GM10248 (cell line): ENCODE results near the gene CCDC18.
A peak's percentile ranks its signal among the peaks of the same experiment; 100 is the strongest.

ENCODE experiments used
- CTCF ChIA-PET: fragments of 300-600 bp; sonication (Branson Sonifier 250); formaldehyde crosslinking; extraction: SDS; loops from one replicate; lab custom pipeline; 2021; ENCODE audit warnings: antibody characterized with exemption; lab: Yijun Ruan, JAX
- POLR2A ChIA-PET: fragments of 350-650 bp; sonication (Branson Sonifier 250); formaldehyde crosslinking; extraction: SDS; loops from one replicate; lab custom pipeline; 2020; ENCODE audit warnings: antibody characterized with exemption; lab: Yijun Ruan, JAX
- DNase-seq: peaks from one replicate; pipeline ENCODE4 v3.0.0; 2012; ENCODE audit errors: extremely low spot score
- CTCF ChIP-seq: IDR thresholded peaks from 2 replicates; pipeline ENCODE4 v1.5.1; 2012; ENCODE audit warnings: mild to moderate bottlenecking, low read depth; ENCODE audit errors: extremely low read depth, missing control alignments, control extremely low read depth

The CCDC18 gene

GRCh38 chr1:93179886-93180722, 420 bp upstream of the CCDC18 start, which contains the start of gene TMED5:
Gene TMED5, minus strand, starts transcription at chr1:93180413. Its CDS starts 171 bp downstream, at chr1:93180242.
- POLR2A ChIA-PET, result interaction anchor here (0.6 kb wide), 1 partner anchor 91 kb away, joined by 4 read pairs; no protein-coding TSS in a partner anchor
- CTCF ChIA-PET, result no interaction called here
- no peak for TF ChIP-seq CTCF
- peak; percentile 90 for DNase-seq

- TF ChIP-seq CTCF, result no peak
- DNase-seq, result peak; percentile 12
- POLR2A ChIA-PET, result no interaction called here
- CTCF ChIA-PET, result no interaction called here
Measured at GRCh38 chr1:93186667-93187066, 6.1 kb downstream of the CCDC18 start.

GRCh38 chr1:93190432-93190831, 9.9 kb downstream of the CCDC18 start:
- ChIA-PET POLR2A (no interaction called here), CTCF (interaction anchor here (0.7 to 1.3 kb wide), 4 partner anchors 9 to 13 kb away, joined by 3 to 4 read pairs (median 4); no protein-coding TSS in a partner anchor)
- DNase-seq, result no peak
- no peak for TF ChIP-seq CTCF

GRCh38 chr1:93194231-93194990, 13.9 kb downstream of the CCDC18 start:
- ChIA-PET CTCF (interaction anchor here (1.1 to 1.4 kb wide), 2 partner anchors 35 to 38 kb away, joined by 3 read pairs; no protein-coding TSS in a partner anchor), POLR2A (no interaction called here)
- no peak for DNase-seq
- TF ChIP-seq CTCF, result no peak

- ChIA-PET POLR2A (no interaction called here), CTCF (interaction anchor here (1.1 kb wide), 1 partner anchor 19 kb away, joined by 3 read pairs; no protein-coding TSS in a partner anchor)
- TF ChIP-seq CTCF, result no peak
- DNase-seq, result no peak
Measured at GRCh38 chr1:93196591-93196990, 16.1 kb downstream of the CCDC18 start.

GRCh38 chr1:93199150-93199549, 18.6 kb downstream of the CCDC18 start:
- ChIA-PET CTCF (interaction anchor here (1.1 kb wide), 1 partner anchor 105 kb away, joined by 3 read pairs; no protein-coding TSS in a partner anchor), POLR2A (no interaction called here)
- TF ChIP-seq CTCF, result no peak
- no peak for DNase-seq
